ENCODE data around the gene SACS.
"Not testable (repeated sequence)": the region's sequence is repeated elsewhere in the genome, so short reads cannot be mapped to it uniquely, and the experiment has no call there.

SACS gene

DNA sequence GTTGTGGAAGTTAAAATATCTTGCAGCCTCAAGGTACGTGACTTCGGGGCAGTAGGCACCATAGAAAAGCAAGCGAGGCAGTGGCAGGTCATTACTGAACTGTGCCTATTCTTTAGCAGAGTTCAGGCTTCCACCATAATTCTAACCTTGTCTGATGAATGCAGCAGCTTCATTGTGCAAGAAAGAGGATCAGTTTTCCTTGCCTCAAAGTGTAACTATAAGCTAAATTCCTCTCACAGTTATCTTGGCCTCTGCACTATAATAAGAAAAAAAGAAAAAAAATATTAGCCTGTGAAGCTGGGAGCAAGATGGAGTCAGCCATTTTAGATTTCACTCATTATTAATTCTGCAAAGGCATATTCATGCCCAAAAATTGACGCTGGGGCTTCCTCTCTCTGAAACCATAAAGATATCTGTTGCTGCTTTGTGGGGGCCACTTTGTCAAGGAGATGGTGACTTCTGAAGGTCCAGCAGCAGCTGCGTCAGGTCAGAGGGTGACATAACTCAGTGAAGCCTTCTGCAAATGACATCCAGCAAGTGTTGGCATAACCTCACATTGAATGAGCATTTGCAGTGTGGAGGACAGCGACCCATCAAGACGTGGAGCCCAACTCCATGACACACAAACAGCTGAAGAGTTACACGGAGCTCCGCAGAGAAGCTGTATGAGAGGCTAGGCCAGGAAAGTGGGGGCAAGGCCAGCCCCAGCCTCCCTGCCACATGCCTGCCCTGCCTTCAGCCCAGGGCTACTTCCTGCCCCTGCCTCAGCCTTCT lies 23.1 kb upstream of the SACS start:
- no peak for DNase-seq (ENCODE audit: low read depth)

- DNase-seq (ENCODE audit: low read depth), result no peak
Observed at GRCh38 chr13:23455401-23456185, 22.1 kb upstream of the SACS start.

GRCh38 chr13:23453132-23453531 lies 19.6 kb upstream of the SACS start:
- no peak for DNase-seq (ENCODE audit: low read depth)

GRCh38 chr13:23450340-23451046 lies 17.0 kb upstream of the SACS start:
- no peak for DNase-seq (ENCODE audit: low read depth)

- no peak for DNase-seq (ENCODE audit: low read depth)
Observed at GRCh38 chr13:23449398-23450162, 16.1 kb upstream of the SACS start.

DNA sequence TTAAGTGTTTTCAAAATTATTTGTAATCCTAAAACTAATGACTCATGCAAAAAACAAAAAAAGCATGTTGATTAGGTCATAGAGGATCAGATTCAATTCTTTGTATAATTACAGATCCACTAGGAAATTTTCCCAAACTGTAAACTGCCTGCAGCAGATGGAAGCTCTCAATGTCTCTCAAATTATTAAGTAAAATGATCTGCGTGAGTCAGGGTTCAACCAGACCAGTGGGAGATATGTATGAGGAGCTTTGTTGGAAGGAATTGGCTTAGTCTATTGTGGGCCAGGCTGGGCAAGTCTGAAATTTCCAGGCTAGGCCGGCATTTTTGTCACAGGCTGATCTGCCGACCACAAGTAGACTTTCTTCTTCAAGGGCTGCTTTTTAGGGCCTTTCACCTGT lies 14.4 kb upstream of the SACS start:
- no peak for DNase-seq (ENCODE audit: low read depth)

GRCh38 chr13:23445794-23446193 lies 12.3 kb upstream of the SACS start:
- DNase-seq (ENCODE audit: low read depth), result no peak

GRCh38 chr13:23443878-23444277 lies 10.4 kb upstream of the SACS start:
- no peak for DNase-seq (ENCODE audit: low read depth)

DNA sequence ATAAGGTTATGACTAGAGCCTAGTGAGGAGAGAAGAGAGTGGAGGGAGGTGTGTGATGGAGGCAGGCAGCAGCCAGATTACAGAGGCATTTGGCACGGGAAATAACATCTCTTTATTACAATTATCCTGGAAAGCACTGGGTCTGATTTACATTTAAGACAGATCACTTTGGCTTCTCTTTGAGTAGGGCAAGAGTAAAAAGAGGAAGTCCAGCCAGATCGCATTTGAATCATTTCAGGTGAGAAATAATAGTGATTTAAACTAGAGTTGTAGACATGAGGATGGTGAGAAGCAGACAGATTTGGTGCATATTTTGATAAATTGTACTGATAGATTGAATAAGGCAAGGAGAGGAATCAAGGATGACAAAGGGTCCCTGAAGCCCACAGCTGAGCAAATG lies 9.6 kb upstream of the SACS start:
- no peak for DNase-seq (ENCODE audit: low read depth)

DNA sequence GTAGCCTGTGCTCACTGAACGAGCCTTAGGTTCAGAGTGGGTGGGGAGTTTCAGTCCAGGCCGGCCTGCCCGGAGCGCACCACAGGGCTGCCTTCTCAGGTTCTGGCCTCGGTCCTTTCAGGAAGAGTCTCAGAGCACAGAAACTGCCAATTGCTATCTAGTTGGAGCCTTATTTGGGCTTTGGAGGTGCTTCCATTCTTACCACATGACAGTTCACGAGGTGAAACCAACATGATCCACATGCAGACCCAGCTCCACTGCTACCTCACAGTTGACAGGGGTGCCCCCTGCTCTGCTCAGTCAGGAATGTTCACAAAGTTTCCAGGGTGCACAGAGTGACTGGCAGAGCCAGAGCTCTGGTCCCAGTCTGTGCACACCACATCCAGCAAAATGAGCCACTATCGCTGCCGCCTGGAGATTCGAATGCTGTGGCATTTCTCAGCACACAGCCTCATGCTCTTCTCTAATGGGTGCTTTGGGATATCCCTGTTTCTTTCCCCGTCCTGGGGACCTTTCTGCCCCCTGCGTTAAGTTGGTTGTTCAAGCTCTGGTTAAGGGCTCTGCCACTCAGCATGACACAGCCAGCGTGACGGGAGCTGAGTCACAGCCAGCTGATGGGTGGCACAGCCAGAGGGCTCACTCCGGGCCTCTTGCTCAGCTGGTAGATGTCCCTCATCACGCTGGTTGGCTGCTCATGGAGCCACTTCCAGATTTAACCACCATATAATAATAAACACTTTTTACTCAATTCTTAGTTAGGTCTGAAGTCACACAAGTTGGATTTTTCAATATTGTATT lies 7.5 kb upstream of the SACS start:
- DNase-seq (ENCODE audit: low read depth), result no peak

- DNase-seq (ENCODE audit: low read depth), result not testable (repeated sequence)
Observed at GRCh38 chr13:23440324-23440723, 6.8 kb upstream of the SACS start.

DNA sequence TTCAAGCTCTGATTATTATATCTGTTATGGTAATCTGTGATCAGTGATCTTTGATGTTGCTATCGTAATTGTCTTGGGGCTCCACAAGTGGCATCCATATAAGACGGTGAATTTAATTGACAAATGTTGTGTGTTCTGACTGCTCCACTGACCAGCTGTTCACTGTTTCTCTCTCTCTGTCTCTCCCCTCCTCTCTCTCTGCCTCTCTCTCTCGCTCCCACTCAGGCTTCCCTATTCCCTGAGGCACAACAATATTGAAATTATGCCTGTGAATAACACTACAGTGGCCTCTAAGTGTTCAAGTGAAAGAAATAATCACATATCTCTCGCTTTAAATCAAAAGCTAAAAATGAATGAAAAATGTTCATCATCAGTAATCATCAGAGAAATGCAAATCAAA lies 4.4 kb upstream of the SACS start:
- no peak for DNase-seq (ENCODE audit: low read depth)

- no peak for DNase-seq (ENCODE audit: low read depth)
Observed at GRCh38 chr13:23436680-23437079, 3.2 kb upstream of the SACS start.

DNA sequence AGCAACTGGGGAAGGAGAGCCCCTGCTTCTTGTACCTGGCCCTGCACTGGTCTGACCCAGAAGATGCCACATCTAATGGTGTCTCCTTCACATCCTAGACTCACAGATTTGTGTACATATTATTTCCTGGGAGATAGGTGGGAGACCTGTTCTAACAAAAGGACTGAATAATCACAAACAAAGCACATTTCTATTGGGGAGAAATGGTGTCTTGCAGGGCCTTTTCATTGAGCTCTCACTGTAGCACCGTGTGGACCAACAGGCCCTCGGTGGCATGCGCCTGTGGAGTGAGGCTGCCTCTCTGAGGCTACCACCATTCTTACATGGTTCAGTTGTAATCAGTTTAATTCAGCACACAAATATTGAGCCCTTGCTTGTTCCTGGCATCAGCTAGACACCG lies 989 bp upstream of the SACS start:
- DNase-seq (ENCODE audit: low read depth), result no peak

GRCh38 chr13:23432626-23433025 lies 876 bp downstream of the SACS start:
- no peak for DNase-seq (ENCODE audit: low read depth)

DNA sequence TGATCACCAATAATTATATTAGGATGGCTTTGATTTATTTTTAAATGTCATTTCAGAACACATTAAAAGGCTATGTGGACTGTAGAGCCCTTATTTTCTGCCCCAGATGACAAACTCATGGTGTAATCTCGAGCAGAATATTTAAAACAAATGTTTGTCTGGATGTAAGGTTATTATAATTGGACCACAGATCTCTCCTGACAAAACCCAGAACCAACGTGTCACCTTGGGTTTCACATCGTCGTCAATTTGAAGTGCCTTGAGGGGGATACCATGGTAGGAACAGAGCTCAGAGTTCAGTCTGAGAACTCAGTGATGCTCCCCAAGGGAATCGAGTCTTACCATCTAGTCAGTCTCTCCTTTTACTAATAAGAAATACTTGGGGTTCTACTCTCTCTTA lies 2.8 kb downstream of the SACS start:
- DNase-seq (ENCODE audit: low read depth), result no peak

GRCh38 chr13:23427881-23428528 lies 5.5 kb downstream of the SACS start:
- no peak for DNase-seq (ENCODE audit: low read depth)

GRCh38 chr13:23427342-23427843 lies 6.1 kb downstream of the SACS start:
- DNase-seq (ENCODE audit: low read depth), result no peak

GRCh38 chr13:23421596-23421995 lies 11.9 kb downstream of the SACS start:
- no peak for DNase-seq (ENCODE audit: low read depth)
